ENCODE data around the gene RHBDD1.

Gene RHBDD1

DNA sequence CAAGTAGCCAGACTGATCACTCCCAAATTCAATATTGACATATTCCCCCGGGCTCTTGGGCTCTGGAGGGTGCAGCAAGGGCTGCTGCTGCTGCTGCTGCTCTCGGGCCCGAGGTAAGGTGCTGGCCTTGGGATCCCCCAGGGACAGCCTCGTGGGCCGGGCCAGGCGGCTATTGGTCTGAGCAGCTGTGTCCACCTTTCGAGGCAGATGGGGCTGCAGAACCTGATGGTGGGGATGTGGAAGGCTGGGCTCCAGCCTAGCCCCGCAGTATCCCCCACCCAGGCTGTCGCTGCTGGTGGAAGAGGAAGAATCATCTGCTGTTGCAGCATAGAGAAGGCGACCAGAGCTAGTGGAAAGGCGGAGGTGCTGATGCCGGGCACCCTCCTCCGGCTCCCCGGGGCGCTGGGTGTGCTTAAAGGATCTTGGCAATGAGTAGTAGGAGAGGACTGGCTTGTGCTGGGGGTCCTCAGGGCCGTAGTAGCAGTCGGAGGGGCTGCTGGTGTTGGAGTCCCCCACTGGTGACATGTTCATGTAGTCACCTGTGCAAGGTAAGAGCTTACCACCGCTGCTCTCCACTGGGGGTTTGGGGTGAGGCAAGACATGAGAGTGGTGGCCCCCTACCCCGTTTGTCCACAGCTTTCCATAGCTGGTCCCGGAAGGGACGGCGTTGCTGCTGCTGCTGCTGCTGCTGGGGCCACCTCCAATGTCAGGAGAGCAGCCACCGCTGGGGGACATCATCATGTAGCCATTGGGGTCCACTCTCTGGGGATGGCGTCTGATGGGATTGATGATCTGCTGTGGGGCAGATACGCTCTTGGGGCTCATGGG is 39.6 kb upstream of the RHBDD1 start:
- FAIRE-seq: no peak
- TF ChIP-seq POLR2A (IDR thresholded peaks at IDR 0.05; ENCODE audit: low read depth, low read length): no peak
- DNase-seq (ENCODE audit: insufficient read length, low spot score): no peak

DNA sequence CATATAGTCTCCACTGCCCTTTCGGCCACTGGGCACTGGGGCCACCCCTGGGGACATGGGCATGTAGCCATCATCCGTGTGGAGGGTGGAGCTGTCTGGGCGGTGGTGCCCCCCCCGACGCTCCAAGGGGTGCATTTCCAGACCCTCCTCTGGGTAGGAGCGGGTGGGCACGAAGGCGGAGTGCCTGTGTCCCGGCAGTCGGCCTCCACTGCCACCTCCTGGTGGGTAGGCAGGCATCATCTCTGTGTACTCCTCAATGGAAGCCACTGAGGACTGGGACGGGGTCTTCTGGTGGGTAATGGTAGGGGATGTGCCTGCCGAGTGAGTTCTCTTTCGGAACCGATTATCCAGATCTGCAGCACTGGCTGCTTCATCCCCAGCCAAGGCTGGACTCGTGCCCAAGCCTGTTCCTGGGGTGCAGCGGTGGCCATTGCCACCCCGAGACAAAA is 39.0 kb upstream of the RHBDD1 start:
- FAIRE-seq (no peak), DNase-seq (ENCODE audit: insufficient read length, low spot score) (no peak)
- TF ChIP-seq POLR2A (IDR thresholded peaks at IDR 0.05; ENCODE audit: low read depth, low read length): no peak

DNA sequence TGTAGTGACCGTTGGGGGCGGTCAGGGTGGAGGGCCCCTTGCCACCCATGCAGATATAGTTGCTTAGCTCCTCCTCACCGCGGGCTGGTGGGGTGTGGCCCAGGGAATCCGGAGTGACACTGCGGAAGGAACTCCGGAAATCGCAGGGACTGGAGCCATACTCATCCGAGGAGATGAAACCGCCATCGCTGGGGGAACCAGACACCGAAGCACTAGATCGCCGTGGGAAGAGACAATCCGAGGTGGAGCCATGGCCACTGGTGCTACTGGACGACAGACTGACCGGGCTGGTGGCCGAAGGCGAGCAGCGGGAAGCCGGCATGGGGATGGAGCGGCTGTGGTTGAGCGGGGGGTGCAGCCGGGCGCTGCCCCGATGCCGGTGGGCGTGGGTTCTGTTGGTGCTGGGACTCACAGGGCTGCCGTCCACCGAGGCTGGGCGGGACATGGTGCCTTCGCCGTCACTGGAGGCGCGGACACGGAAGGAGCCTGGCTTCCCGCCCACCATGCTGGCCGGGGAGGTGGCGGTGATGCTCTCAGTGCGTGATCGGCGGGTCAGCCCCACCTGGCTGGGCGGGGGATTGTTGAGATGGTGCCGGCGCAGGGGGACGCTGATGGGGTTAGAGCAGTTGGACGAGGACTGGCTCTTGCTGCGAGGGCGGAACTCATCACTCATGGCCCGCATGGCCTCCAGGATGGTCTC is 38.4 kb upstream of the RHBDD1 start:
- DNase-seq (ENCODE audit: insufficient read length, low spot score) (no peak), FAIRE-seq (no peak)
- no peak for TF ChIP-seq POLR2A (IDR thresholded peaks at IDR 0.05; ENCODE audit: low read depth, low read length)

DNA sequence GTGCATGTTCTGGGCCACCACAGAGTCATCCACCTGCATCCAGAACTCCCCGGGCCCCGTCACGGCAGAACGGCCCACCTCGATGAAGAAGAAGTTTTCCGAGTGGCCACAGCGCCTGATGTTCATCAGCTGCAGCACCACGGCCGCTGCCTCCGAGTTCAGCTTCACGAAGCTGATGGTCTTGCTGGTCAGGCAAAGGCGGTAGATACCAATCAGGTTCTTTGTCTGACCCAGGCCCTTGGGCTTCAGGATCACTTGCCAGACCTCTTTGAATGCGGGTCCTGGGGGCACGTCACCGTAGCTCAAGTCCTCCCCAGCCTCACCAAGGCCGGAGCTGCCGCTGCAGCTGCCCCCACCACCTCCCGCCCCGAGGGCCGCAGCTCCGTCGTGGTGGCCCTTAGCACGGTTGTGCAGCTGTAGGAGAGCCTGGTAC is 37.8 kb upstream of the RHBDD1 start:
- FAIRE-seq (no peak), DNase-seq (ENCODE audit: insufficient read length, low spot score) (no peak)
- no peak for TF ChIP-seq POLR2A (IDR thresholded peaks at IDR 0.05; ENCODE audit: low read depth, low read length)

DNA sequence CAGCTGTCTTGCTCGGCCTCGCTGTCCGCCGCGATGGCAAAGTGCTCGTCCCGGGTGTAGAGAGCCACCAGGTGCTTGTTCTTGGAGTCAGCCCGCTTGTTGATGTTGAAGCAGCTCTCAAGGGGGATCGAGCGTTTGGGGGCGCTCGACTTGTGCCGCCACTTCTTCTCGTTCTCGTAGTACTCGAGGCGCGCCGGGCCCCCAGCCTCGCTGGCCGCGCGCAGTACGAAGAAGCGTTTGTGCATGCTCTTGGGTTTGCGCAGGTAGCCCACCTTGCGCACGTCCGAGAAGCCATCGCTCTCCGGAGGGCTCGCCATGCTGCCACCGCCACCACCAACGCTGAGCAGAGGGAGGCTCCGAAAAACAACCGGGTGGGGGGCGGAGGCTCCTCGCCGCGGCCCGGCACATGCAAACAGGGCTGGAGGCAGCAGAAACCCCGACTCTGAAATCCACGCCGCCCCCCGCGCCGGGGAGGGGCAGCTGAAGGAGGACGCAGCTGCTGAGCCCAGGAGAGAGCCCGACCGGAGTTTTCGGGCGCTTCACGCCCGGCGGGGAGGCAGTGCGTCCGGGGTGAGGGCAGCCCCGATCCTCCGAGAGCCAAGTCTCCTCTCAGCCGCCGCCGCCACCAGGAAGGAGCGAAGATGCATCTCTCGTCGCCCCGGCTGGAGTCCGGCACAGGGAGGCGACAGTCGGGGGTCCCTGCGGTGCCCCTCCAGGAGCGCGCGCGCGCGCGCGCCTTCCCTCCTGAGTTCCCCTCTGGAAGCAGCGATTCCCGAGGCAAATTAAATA is 37.2 kb upstream of the RHBDD1 start:
- FAIRE-seq: no peak
- DNase-seq (ENCODE audit: insufficient read length, low spot score): no peak
- no peak for TF ChIP-seq POLR2A (IDR thresholded peaks at IDR 0.05; ENCODE audit: low read depth, low read length)

DNA sequence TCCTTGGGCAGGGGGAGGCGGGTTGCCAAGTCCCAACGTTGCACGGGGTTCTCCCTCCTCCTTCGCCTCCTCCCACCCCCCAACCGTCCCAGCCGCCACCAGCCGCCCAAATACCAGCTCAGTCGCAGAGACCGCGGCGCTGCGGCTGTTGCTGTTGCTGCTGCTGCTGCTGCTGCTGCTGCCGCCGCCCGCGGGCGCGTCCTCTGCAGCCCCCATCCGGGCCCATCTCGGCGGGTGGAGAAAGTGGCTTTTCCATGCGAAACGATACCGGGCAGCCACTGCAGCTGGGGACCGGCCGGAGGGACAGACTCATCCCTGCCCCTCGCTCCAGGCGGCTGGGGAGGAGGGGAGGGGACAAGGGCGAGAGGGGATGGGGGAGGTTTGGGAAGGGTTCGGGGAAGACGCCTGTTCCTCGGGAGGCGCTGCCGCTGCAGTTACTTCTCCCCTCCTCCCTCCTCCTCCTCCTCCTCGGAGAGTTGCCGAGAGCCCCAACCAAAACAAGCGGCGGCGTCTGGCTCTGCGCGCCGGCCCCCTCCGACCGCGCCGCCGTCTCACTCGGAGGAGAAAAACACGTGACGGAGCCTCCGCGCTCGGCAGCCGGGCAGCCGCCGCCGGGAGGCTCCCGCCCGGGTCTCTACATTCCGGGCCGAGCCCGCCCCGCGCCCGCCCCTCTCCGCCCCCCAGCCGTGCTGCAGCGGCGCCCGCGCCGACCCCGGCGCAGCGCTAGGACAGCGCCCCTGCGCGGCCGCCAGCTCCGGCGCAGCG is 36.5 kb upstream of the RHBDD1 start, which contains the start of gene IRS1:
TSS of gene IRS1 (minus strand) at position 610 of the 765 bp plus-strand sequence. CDS start 1,082 bp downstream, outside the sequence.
- DNase-seq (ENCODE audit: insufficient read length, low spot score) (peak; percentile 77), FAIRE-seq (no peak)
- TF ChIP-seq POLR2A (IDR thresholded peaks at IDR 0.05; ENCODE audit: low read depth, low read length): peak; percentile 35; the same call in 1 of the 2 replicates

DNA sequence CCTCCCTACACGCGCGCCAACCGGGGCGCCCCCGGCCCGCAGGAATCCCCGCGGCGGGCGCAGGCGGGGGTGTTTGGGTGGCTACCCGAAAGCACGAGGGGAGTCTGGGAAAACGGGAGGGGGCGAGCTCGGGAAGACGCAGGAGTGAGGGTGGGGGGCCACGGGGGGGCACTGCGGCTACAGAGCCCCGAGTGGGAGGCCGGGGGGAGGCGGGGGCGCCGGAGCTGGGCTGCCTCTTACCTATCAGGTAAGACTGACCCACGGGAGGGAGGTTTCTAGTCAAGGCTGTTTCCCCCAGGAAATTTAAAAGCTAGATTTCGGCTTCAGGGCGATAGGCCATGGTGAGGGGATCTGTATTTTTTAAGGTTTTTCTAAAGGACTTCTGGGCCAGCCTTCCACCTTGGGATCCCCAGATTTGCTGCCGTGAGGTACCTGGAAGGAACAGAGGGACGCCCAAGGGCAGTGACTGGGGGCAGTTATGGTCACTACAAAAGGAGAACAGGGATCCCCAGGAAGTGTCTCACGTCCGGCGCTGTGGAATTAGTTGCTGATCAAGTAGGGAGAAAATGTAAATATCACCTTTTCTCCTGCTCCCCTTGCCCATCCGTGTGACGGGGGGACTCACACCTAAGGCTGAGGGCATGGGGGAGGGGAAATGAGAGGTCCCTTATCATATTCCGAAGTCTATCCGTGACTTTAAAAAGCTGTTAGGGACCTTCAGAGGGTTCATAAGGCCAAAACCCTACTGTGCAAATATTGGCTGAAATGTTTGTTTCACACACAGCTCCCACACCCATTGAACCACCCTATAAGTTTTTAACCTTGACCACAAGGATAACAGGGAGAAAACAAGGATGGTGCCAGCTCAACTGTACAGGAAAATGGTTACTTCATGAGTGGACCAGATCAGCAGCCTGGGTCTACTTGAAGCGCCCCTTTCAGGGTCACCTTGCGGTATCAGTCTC is 35.6 kb upstream of the RHBDD1 start:
- no peak for TF ChIP-seq POLR2A (IDR thresholded peaks at IDR 0.05; ENCODE audit: low read depth, low read length)
- DNase-seq (ENCODE audit: insufficient read length, low spot score) (no peak), FAIRE-seq (peak; percentile 60)

DNA sequence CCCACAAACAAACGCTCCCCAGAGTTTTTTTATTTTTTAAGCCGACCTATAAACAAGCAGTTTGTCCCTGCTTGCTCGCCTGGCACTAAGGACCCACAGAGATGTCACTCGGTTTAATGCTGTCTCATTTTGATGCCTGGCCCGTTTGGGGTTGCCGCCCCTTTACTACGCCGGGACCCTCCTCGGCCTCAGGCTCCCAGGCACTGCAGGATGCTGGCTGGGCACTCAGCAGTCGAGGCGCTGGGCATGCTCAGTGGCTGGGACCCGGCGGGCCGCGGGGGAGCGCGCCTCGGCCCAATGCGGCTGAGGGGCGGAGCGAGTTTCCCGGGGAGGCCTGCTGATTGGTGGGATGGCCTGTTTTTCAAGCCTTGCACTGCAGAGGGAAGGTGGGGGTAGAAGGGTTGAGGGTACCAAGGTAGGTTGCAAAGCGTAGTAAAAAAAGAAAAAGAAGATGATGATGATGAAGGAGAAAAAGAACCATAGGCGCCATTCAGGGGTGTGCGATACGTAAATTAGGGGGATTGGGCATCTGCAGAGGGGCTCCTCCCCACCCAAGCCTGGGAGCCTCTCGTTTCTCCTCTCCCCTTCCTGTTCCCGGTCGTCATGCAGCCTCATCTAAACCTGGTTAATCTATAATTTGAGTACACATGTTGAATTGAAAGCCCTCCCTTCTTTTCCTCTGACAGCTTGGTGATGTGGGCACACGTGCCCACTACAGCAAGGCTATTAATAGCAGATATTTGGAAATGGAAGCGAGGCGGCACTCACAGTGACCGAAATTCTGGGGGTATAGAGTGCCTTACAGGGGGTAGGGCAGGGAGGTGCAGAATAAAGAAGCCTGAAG is 34.7 kb upstream of the RHBDD1 start:
- DNase-seq (ENCODE audit: insufficient read length, low spot score) (peak; percentile 90), FAIRE-seq (peak; percentile 94)
- peak; percentile 47 for TF ChIP-seq POLR2A (IDR thresholded peaks at IDR 0.05; ENCODE audit: low read depth, low read length)

DNA sequence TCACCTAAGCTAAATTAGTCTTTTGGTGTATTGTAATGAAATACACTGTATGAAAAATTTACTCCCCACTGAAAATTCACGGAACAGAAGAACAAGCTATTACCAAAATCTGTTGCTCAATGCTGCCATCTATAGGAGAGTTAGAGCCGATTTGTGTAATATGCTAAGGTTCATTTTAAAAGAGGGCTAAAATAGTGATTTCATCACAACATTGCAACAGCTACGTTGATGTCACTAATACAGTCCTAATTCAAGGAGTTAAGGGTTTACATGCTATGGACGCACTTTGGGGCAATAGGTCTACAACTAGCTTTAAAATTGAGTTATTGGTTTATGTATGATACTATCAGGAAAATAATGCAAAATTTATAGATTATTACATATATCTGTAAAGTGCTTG is 33.3 kb upstream of the RHBDD1 start:
- FAIRE-seq: peak; percentile 96
- DNase-seq (ENCODE audit: insufficient read length, low spot score): no peak
- no peak for TF ChIP-seq POLR2A (IDR thresholded peaks at IDR 0.05; ENCODE audit: low read depth, low read length)

DNA sequence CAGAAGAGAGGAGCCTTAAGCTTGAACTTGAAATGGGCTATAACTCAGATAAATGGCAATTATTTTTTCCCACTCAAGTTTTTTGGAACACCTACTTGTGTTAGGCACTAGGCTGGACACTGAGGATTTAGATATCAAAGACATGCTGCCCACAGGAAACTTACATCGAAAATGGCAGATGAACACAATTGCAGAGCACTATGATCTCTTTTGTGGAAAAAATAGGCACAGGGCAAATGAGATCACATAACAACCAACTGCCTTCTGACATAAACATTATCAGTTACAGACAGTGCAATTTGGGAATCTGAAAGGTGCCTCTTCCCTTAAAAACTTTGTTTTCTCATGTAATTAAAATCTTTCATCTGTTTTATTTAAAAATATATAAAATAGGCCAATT is 32.4 kb upstream of the RHBDD1 start:
- no peak for FAIRE-seq
- no peak for DNase-seq (ENCODE audit: insufficient read length, low spot score)
- no peak for TF ChIP-seq POLR2A (IDR thresholded peaks at IDR 0.05; ENCODE audit: low read depth, low read length)

DNA sequence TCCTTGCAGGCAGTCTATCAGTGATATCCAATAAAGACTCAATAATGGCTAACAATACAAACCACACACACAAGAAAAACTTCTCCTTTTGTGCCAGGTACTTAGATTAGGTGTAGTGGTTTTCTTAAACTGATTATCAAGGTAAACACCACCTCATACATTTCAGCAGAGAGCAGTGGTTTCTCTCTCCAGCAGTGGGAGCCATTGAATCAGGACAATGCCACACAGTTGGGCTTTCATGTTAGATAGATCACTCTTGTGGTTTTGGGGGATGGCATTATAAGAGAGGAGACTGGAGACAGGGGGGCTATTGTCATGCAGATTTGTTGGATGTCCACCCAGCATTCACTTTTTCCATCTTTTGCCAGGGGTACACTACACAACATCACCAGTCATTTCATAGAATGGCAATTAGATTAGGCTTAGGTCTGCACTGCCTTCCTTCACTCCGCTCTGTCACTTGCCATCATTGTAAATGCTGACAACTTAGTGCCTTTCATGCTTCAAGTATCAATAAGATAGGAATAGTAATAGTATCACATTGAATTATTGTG is 22.6 kb upstream of the RHBDD1 start:
- FAIRE-seq: no peak
- no peak for DNase-seq (ENCODE audit: insufficient read length, low spot score)
- TF ChIP-seq POLR2A (IDR thresholded peaks at IDR 0.05; ENCODE audit: low read depth, low read length): no peak

All from H54 (cell line).